Panc1 (cell line): ENCODE results near the gene DOCK4. TPM values are rescaled to one million over a fixed set of nuclear protein-coding genes. Genes with fewer than 3 reads are reported as not detected.
A peak's percentile ranks its signal among the peaks of the same experiment; 100 is the strongest.

Source experiments
- ATAC-seq: fragments of 200-7000 bp; cut with Tn5 transposase; 2 replicates; pipeline ENCODE4 v1.9.1; 2020; ENCODE audit warnings: mild to moderate bottlenecking, moderate library complexity
- BruUV-seq: library from RNA; stranded (reverse); fragments of 400-500 nt; replicated peaks from 2 replicates; lab custom pipeline; 2021; lab: Mats Ljungman, UMichigan
- CTCF ChIA-PET: fragments of 300-600 bp; sonication (Branson Sonifier 250); formaldehyde crosslinking; loops from one replicate; lab custom pipeline; 2022; ENCODE audit warnings: antibody characterized with exemption; lab: Charles Lee
- POLR2A ChIA-PET: fragments of 300-600 bp; sonication (Branson Sonifier 250); formaldehyde crosslinking; loops from one replicate; lab custom pipeline; 2022; ENCODE audit warnings: antibody characterized with exemption; lab: Charles Lee
- DNase-seq: peaks from one replicate; pipeline ENCODE4 v3.0.0-alpha.2; 2010; ENCODE audit warnings: low read depth, low spot score
- H3K27ac ChIP-seq: 2 replicates; pipeline ENCODE4 v1.5.1; 2011; ENCODE audit warnings: mild to moderate bottlenecking, low read length, inconsistent platforms
- H3K27me3 ChIP-seq: fragments of 200-500 bp; sonication (Bioruptor generic); 2 replicates; pipeline ENCODE4 v1.6.0; 2014; ENCODE audit warnings: low read length, inconsistent platforms; ENCODE audit not compliant: control insufficient read depth, insufficient read depth
- H3K36me3 ChIP-seq: fragments of 200-500 bp; sonication (Bioruptor generic); 2 replicates; pipeline ENCODE4 v1.5.1; 2014; ENCODE audit warnings: inconsistent platforms, mild to moderate bottlenecking, low read length, moderate library complexity; ENCODE audit not compliant: control insufficient read depth, insufficient read depth
- H3K4me1 ChIP-seq: 2 replicates; pipeline ENCODE4 v1.5.1; 2011; ENCODE audit warnings: inconsistent platforms, mild to moderate bottlenecking, low read length, moderate library complexity; ENCODE audit not compliant: control insufficient read depth, insufficient read depth
- H3K4me3 ChIP-seq, 2 experiments: 2 replicates each; pipeline ENCODE4 v1.5.1; 2011 to 2012; ENCODE audit warnings: low read depth in 2 of 2, low read length in 2 of 2, mild to moderate bottlenecking in 2 of 2, inconsistent platforms in 1 of 2, moderate library complexity in 1 of 2
- H3K9me3 ChIP-seq: fragments of 200-500 bp; sonication (Bioruptor generic); 2 replicates; pipeline ENCODE4 v1.5.1; 2014; ENCODE audit warnings: low read depth, mild to moderate bottlenecking, inconsistent platforms, low read length, moderate library complexity; ENCODE audit not compliant: control insufficient read depth, insufficient read depth
- POLR2AphosphoS5 ChIP-seq: IDR thresholded peaks from 2 replicates; pipeline ENCODE4 v1.6.1; 2012; ENCODE audit warnings: mild to moderate bottlenecking, low read depth, low read length, moderate library complexity
- SIN3A ChIP-seq: IDR thresholded peaks from 2 replicates; pipeline ENCODE4 v1.6.1; 2012; ENCODE audit warnings: low read depth, mild to moderate bottlenecking, low read length, moderate library complexity, borderline replicate concordance; ENCODE audit not compliant: insufficient read depth
- TCF7L2 ChIP-seq: IDR thresholded peaks from 2 replicates; pipeline ENCODE4 v1.6.1; 2011; ENCODE audit warnings: mild to moderate bottlenecking, low read depth, low read length, inconsistent platforms
- in situ Hi-C: cut with HindIII; loops from 2 replicates; pipeline ENCODE4 v1.10.0; 2016; ENCODE audit warnings: low sequenced_read_pairs, low pct_unique_long_range_greater_than_20kb
- intact Hi-C: fragments of 100-400 bp; cut with micrococcal nuclease; formaldehyde crosslinking; loops from one replicate; pipeline ENCODE4 v1.10.0; 2022; ENCODE audit not compliant: unreplicated experiment
- total RNA-seq: library from RNA; stranded (reverse); gene quantifications from one replicate; pipeline ENCODE4 v1.2.1, GENCODE V29; 2021; ENCODE audit not compliant: unreplicated experiment
- TF ChIP-seq, protein P1 (sequence below): fragments of 450-650 bp; IDR thresholded peaks from 2 replicates; pipeline ENCODE4 v1.5.1; 2017; ENCODE audit warnings: mild to moderate bottlenecking
- TF ChIP-seq, protein P2 (sequence below), 2 experiments: IDR thresholded peaks; 2 replicates each; pipeline ENCODE4 v1.6.1; 2011 to 2012; ENCODE audit warnings: low read depth in 2 of 2, control low read depth in 1 of 2, low read length in 1 of 2, mild to moderate bottlenecking in 1 of 2, moderate library complexity in 1 of 2; ENCODE audit not compliant: insufficient read depth in 1 of 2

Gene DOCK4
- total RNA-seq, 1 experiment from 2014 or later: 10.8 TPM

DNA sequence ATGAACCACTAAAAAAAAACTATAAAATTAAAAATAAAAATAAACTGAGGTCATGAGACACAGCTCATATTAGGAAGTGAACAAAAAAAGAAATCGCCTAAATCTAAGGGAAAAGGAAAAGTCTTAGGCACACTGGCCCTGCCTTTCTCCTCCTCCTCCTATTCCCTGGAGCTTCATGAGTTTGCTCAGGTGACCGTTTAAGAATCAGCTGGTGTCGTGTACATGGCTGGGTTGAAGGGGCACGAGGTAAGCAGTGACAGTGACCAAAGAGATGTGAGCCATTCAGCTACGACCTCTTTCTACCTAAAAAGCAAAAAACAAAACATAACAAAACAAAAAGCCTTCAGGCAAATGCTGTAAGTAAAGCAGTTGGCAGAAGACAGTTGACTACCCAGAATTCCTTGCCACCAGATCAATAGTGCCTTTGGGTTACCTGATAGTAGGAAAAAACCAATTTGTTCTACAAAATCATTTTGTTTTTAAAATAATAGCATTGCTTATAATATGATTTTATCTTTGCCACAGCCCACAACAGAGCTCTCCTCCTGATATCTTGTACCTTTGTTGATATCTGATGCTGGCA, 135.4 kb downstream of the DOCK4 start:
- Histone ChIP-seq H3K36me3 (no peaks in the 10 kb centered on the region), H3K27ac (no peak overlapping the region), H3K4me1 (no peaks in the 10 kb centered on the region; the same call in 1 of the 2 replicates), H3K9me3 (no peaks in the 10 kb centered on the region), H3K27me3 (no peaks in the 10 kb centered on the region), H3K4me3 (no peak overlapping the region)
- in situ Hi-C loops: no loop called here
- DNase-seq (no peak), ATAC-seq (no peak)
- intact Hi-C loops: no loop called here
- ChIA-PET CTCF (no interaction called here), POLR2A (no interaction called here)
- no TSS peak for BruUV-seq
- no peak for TF ChIP-seq POLR2AphosphoS5
- TF ChIP-seq, protein P1, sequence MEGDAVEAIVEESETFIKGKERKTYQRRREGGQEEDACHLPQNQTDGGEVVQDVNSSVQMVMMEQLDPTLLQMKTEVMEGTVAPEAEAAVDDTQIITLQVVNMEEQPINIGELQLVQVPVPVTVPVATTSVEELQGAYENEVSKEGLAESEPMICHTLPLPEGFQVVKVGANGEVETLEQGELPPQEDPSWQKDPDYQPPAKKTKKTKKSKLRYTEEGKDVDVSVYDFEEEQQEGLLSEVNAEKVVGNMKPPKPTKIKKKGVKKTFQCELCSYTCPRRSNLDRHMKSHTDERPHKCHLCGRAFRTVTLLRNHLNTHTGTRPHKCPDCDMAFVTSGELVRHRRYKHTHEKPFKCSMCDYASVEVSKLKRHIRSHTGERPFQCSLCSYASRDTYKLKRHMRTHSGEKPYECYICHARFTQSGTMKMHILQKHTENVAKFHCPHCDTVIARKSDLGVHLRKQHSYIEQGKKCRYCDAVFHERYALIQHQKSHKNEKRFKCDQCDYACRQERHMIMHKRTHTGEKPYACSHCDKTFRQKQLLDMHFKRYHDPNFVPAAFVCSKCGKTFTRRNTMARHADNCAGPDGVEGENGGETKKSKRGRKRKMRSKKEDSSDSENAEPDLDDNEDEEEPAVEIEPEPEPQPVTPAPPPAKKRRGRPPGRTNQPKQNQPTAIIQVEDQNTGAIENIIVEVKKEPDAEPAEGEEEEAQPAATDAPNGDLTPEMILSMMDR: no peak
- no peak for TF ChIP-seq TCF7L2
- no peak for TF ChIP-seq SIN3A

DNA sequence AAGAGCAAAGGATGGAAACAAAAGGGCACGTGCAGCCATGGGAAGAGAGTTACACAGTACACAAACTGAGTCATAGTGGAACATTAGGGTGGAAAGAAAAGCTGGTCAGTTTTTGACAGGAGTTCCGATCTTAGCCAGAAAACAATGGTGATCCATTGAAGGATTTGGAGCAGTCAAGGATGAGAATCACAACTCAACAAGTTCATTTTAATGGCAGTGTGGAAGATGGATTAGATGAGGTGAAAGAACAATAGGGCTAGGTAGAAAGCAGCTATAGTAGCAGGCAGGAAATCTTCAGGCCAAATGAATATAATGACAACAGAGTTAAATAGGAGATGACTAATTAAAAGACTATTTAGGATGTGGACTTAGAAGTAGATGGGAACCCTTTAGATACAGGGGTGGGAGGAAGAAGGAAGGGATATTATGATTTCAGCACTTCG, 136.3 kb downstream of the DOCK4 start:
- no peaks in the 10 kb centered on the region for H3K36me3 ChIP-seq
- H3K27ac ChIP-seq: no peak overlapping the region
- ChIA-PET CTCF (no interaction called here), POLR2A (no interaction called here)
- in situ Hi-C loops (no loop called here), intact Hi-C loops (no loop called here)
- no peaks in the 10 kb centered on the region for H3K9me3 ChIP-seq
- no peaks in the 10 kb centered on the region for H3K27me3 ChIP-seq
- no peak for ATAC-seq
- DNase-seq: peak; percentile 39
- TF ChIP-seq, protein P2, sequence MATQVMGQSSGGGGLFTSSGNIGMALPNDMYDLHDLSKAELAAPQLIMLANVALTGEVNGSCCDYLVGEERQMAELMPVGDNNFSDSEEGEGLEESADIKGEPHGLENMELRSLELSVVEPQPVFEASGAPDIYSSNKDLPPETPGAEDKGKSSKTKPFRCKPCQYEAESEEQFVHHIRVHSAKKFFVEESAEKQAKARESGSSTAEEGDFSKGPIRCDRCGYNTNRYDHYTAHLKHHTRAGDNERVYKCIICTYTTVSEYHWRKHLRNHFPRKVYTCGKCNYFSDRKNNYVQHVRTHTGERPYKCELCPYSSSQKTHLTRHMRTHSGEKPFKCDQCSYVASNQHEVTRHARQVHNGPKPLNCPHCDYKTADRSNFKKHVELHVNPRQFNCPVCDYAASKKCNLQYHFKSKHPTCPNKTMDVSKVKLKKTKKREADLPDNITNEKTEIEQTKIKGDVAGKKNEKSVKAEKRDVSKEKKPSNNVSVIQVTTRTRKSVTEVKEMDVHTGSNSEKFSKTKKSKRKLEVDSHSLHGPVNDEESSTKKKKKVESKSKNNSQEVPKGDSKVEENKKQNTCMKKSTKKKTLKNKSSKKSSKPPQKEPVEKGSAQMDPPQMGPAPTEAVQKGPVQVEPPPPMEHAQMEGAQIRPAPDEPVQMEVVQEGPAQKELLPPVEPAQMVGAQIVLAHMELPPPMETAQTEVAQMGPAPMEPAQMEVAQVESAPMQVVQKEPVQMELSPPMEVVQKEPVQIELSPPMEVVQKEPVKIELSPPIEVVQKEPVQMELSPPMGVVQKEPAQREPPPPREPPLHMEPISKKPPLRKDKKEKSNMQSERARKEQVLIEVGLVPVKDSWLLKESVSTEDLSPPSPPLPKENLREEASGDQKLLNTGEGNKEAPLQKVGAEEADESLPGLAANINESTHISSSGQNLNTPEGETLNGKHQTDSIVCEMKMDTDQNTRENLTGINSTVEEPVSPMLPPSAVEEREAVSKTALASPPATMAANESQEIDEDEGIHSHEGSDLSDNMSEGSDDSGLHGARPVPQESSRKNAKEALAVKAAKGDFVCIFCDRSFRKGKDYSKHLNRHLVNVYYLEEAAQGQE (IDR thresholded peaks at IDR 0.05; ENCODE audit: insufficient read depth in 1 of 2, low read depth in 2 of 2, low read length in 1 of 2): no peak
- TF ChIP-seq SIN3A (no peak), POLR2AphosphoS5 (no peak), TCF7L2 (no peak)
- TF ChIP-seq, protein P1: no peak
- no TSS peak for BruUV-seq
- H3K4me3 ChIP-seq: no peak overlapping the region
- H3K4me1 ChIP-seq: no peaks in the 10 kb centered on the region; the same call in 1 of the 2 replicates
